Inflammatory macrophage treated with lipopolysaccharide for 4 hours (primary cell): ENCODE measurements around the gene UNC5C.
A peak's percentile ranks its signal among the peaks of the same experiment; 100 is the strongest.

Experiments
- DNase-seq: peaks from one replicate; pipeline ENCODE4 v3.0.0-alpha.2; 2020

Gene UNC5C

DNA sequence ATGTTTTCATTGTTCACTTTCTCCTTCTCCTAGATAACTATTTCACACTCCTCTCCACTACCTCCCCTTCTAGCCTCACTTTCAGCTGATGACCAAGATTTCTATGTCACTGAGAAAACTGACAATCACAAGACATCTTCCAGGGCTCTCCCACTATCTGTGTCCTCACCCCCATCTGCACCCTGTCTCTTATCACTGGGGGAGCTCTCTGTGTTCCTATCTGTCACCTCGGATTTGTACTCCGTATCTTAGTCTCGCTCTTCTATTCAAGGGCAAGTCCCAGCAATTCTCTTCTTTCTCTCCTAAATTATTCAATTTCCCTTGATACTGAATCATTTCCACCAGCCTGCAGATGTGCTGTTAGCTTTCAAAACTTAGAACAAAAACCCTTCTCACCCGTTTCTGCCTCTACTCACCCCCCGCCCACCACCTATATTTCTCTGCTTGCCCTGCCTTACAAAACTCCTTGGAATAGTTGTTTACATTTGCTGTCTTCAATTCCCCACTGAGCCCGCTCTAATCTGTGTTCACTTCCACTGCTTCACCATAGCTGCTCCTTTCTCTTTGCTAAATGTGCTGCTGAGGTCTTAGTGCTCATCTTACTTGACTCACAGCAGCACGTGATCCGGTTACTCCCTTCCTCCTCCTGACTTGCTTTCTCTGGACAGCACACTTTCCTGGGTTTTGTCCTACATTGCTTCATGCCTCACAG, 293.2 kb downstream of the UNC5C start:
- peak; percentile 6 for DNase-seq

- no peak for DNase-seq
Observed at GRCh38 chr4:95251568-95251967, 297.2 kb downstream of the UNC5C start.

- DNase-seq = no peak
Observed at GRCh38 chr4:95250544-95251137, 298.1 kb downstream of the UNC5C start.

DNA sequence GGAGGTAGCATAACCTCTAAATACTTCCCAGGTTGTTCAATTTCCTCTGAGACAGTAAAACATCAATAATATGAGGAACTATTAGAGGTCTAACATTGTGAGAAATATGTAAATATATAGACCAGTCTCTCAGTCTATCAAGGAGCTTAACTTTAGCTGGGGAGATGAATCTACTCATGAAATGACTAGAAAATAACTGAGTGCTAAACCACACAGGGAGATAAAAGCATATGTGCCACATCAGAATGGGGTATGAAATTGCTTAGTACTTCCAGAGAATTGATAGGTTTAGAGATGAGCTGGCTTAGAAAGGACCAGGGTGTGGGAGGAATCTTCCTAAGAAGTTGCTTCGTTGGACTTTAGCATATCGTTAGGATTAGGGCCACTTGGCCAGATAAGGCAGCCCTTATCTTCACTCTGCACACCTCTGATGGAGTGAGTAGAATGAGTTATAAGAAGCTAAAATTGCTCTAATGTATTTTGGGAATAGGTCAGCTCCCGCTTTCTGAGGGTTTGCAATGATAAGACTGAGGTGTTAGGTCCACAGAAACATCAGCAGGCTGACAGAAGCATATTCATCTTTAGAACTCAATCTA, 299.2 kb downstream of the UNC5C start:
- DNase-seq = no peak

GRCh38 chr4:95248720-95249425, 299.9 kb downstream of the UNC5C start:
- DNase-seq = peak; percentile 43

DNA sequence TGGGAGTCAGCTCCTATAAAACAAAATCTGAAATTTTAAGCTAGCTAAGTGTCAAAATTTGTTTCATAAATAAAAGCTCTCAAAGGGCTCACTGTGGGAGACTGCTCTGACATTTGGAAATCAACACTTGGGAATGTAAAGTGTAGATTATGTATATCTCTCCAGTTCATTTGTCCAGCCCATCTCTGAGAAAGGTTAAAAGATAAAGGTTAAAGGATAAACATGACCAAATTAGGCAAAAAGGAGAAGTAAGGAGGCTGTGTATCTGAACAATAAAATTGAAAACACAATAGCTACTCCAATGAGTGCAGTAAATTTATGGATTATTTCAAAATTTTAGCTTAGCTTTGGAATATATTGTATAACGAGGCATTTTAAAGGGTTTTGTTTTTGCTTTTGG, 304.9 kb downstream of the UNC5C start:
- DNase-seq = no peak

DNA sequence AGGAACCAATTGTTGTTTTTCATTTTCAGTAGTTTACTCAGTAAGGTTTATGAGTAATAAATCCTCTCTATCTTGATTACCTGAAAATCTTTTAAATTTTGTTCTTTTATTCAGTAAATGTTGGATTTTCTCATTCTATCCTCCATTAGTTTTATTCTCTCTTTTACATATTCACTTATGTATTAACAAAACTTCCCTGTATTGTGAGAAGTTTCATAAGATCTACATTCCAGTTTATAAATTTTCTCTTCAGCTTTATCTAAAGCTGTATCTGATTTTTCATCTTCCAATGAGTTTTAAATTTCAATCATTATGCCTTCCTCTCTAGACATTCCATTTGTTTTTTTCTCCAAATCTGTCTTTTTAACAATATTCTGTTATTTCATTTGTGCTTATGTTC, 310.2 kb downstream of the UNC5C start:
- no peak for DNase-seq

DNA sequence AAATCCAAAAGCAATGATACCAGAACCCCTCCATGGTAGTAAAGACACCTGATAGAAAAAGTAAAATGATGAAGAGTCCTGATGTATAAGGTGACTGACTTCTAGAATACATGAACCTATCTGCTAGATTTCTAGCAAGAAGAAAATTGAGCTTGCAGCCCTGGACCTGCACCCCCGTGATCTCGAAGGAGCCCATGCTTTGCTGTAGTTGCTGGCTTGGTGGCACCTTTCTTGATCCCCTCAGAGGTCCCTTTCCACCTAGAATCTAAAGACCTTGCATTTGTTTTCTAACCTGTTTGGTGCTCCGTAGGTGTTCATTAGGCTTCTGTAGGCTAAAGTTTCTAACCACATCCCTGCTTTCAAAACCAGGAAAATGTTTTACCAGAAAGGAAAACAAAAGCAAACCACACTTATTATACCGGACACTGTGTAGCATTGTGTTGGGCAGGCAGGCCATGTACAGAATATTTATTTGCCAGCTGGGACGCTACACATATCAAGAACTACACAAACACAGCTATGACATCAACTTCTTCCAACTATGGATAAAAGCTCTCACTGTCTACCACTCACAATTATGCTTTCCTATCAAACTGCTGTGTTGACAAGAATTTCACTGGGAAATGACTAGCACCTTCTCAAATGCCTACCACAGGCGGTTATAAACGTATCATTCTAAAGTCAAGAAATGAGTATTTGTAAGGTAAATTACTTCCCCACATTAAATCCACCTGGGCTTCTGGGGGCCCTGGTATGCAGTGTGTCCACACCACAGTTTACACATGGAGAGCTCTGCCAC, 316.2 kb downstream of the UNC5C start:
- no peak for DNase-seq

GRCh38 chr4:95231681-95232080, 317.1 kb downstream of the UNC5C start:
- DNase-seq = no peak

DNA sequence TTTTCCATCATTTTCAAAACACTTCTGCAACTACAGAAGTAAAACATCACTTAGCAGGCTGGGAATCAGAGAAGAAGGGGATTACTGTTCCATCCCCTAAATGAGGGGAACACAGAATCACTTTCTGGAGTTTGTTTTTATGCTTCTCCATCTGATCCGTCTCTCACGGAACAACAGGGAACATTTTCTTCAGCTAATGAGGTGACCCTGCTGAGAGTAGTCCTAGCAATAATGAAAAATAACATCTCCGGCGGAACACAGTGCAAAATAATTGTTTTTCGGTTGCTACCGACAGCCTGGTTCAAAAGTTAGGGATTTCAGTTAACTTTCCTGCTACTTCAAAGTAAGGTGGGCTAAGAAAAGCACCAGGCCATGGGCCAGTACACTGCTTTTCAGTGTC, 322.9 kb downstream of the UNC5C start:
- no peak for DNase-seq

GRCh38 chr4:95224402-95224801, 324.4 kb downstream of the UNC5C start:
- no peak for DNase-seq

DNA sequence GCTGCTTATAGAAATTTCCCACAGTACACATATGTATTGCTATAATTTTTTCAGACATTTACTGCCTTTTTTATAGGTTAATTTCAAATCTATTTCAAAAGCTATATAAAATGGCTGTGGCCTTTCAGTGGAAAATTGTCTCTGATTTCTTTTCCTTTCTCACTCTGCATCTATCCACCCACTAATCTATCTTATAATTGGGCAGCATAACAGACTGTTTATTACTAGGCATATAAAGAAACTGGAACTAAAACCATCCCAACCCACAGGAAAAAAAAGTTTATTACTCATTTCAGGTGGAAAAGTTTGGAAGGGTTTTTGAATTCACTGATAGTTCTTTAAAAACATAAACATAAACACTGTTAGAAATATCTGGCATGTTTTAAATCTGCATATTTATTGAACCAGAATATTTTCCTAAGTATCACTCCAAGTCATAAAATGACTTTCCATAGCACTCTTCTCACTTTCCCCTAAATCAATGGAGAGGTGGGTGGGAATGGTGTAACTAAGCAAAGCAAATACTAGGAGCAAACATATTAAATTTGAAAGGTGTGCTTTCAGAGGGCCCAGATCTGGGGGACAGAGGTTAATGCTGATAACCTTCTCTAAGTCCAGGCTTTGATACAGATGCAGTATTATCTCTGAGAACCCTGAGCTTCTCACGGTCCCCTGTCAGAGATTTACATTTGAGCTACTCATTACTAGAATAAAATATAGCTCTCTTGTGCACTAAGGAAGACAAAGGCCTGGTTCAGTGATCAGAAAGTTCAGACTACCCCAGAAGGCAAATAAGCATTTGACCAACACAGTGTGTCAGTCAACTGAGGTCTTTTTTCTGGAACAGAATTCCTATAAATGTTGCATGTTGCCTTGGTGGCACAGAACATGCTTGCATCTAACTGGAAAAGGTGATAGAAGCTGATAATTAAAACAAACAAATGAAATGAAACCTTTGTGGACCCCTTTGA, 328.3 kb downstream of the UNC5C start:
- DNase-seq = no peak

GRCh38 chr4:95219109-95219508, 329.7 kb downstream of the UNC5C start:
- no peak for DNase-seq

- DNase-seq = no peak
Observed at GRCh38 chr4:95217197-95217596, 331.6 kb downstream of the UNC5C start.

GRCh38 chr4:95216636-95217035, 332.1 kb downstream of the UNC5C start:
- no peak for DNase-seq

GRCh38 chr4:95215991-95216605, 332.7 kb downstream of the UNC5C start:
- peak; percentile 92 for DNase-seq

DNA sequence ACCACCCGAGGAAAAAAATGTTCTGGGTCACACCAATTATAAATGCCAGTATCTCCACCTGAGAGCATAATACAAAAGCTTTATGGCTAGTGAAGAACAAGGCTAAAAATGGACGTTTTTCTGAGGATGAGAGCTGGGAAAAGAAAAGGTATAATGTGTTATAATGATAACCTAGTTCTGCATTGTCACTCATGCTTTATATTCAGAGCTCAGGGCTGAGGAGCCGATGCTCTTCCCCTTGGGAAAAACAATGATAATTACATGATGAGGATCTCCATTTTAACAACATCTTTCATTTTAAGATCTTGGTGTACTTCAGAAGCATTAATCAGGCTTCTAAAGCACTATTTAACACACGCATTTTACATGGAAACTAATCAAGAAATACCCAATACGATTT, 333.7 kb downstream of the UNC5C start:
- DNase-seq = no peak

DNA sequence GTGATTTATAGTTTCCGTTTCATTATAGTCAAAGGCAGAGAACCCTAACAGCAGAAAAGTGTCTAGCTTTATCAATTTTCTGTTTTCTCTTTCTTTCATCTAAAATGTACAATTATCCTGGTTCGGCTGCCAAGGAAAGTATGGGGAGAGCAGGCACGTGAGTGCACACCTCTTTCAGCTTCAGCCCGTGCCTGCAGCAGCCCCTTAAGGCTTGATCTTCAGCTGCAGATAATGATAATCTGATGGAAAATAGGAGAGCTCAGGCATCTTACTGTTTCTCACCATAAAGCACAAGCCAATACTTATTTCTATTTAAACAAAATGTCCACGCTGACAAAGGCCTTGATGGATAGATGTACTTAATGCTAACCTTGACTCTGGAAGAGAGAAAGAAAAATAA, 334.4 kb downstream of the UNC5C start:
- DNase-seq = no peak

DNA sequence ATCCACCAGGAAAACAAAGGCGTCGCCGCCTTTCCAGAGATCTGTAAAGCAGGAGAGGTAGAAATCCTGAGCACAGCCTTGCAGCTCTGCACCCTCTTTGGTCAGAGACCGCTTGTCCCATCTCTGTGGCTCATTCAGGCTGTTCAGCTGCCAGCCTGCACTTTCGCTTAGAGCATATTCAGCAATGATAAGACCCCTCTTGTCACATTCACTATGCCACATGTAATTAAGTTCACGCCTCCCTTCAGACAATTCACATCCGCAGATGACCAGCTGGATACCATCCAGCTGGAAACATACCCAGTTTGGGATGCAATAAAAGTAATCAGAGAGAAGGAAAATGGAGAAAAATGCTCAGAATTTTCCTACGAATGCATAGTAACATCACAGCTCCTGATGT, 335.4 kb downstream of the UNC5C start:
- DNase-seq = no peak

GRCh38 chr4:95212692-95213091, 336.1 kb downstream of the UNC5C start:
- no peak for DNase-seq

- no peak for DNase-seq
Observed at GRCh38 chr4:95209927-95210326, 338.8 kb downstream of the UNC5C start.
